ENCODE results near the gene GNA12.

DNA sequence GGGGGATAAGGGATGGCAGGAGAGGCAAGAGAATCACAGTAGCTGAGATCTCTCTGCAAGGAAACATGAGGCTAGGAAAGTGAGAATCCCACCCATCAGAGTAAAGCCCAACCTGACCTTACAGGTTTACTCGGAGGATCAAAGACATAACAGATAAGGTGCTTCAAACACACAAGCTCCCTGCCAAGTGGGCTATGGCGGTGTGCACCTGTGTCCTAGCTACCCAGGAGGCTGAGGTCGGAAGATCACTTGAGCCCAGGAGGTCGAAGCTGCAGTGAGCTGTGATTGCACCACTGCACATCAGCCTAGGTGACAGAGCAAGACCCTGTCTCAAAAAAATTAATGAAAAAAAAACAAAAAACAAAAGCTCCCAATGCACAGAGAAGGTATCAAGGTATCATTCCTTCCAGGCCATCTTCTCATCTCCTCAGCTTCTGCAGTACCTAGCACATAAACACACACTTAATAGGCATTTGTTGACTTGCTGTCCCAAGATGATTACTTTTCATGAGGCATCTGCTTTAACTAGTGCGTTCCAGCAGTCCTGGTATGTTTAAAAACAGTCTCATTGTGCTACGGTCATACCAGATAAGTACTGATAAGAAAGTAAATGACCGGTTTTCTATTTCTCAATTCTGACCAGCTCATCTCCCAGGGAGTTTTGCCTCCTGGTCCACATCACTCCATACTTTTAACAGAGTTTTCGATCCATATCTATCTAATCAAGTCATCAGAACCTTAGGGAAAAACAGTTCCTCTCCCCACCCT lies 13.3 kb downstream of the GNA12 start:
- TF ChIP-seq EZH2 (IDR thresholded peaks at IDR 0.05; ENCODE audit: insufficient read depth, poor library complexity, severe bottlenecking) (no peak), EZH2phosphoT487 (IDR thresholded peaks at IDR 0.05; ENCODE audit: insufficient read depth, low read depth) (no peak)

Data from GM23248 (cell line).